ENCODE data around the gene GPR82. TPM values are rescaled to one million over a fixed set of nuclear protein-coding genes. Genes with fewer than 3 reads are reported as not detected.

Gene GPR82
- total RNA-seq, 1 experiment from 2014 or later = not detected

DNA sequence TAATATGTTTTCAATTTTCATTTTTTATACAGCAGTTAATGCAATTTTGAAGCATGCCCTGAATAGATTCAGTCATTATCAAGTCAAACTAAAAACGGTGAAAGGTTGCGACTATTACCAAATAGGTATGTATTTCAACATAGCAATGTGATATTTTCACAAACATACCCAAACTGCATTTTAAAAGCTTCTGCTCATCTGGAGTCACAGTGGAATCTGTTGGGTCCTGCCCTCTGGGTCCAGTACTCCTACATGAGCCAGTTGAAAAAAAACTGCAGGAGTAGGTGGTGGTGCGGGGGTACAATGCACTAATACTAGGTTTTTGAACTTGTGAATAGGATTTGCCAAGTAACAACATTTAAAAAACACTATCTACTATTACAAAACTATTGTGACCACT lies 34.3 kb upstream of the GPR82 start:
- Mint-ChIP-seq H3K27ac (ENCODE audit: low read depth, unreplicated experiment) (no peak overlapping the region), H3K9me3 (ENCODE audit: unreplicated experiment) (no peaks in the 10 kb centered on the region), H3K4me3 (ENCODE audit: unreplicated experiment) (no peak overlapping the region), H3K4me1 (ENCODE audit: insufficient read depth, unreplicated experiment) (no peaks in the 10 kb centered on the region), H3K27me3 (ENCODE audit: insufficient read depth, unreplicated experiment) (peaks cover 58% of the 10 kb centered on the region), H3K36me3 (ENCODE audit: insufficient read depth, unreplicated experiment) (no peaks in the 10 kb centered on the region)
- intact Hi-C loops (cut with micrococcal nuclease) = no loop called here
- TF ChIP-seq CTCF (IDR thresholded peaks at IDR 0.05; ENCODE audit: unreplicated experiment) = no peak
- ChIA-PET POLR2A (no interaction called here), CTCF (no interaction called here)
- DNase-seq (ENCODE audit: unreplicated experiment) = no peak
- no TSS peak for BruUV-seq (replicated peaks)

- Mint-ChIP-seq H3K27ac (ENCODE audit: low read depth, unreplicated experiment) (no peak overlapping the region), H3K27me3 (ENCODE audit: insufficient read depth, unreplicated experiment) (peaks cover 34% of the 10 kb centered on the region), H3K4me1 (ENCODE audit: insufficient read depth, unreplicated experiment) (no peaks in the 10 kb centered on the region), H3K9me3 (ENCODE audit: unreplicated experiment) (no peaks in the 10 kb centered on the region), H3K4me3 (ENCODE audit: unreplicated experiment) (no peak overlapping the region), H3K36me3 (ENCODE audit: insufficient read depth, unreplicated experiment) (no peaks in the 10 kb centered on the region)
- BruUV-seq (replicated peaks) = no TSS peak
- ChIA-PET POLR2A (interaction anchor here (0.7 kb wide), 1 partner anchor 10 kb away, joined by 3 read pairs; no protein-coding TSS in a partner anchor), CTCF (interaction anchor here (0.7 kb wide), 1 partner anchor 423 kb away, joined by 3 read pairs; no protein-coding TSS in a partner anchor)
- TF ChIP-seq CTCF (IDR thresholded peaks at IDR 0.05; ENCODE audit: unreplicated experiment) = no peak
- intact Hi-C loops (cut with micrococcal nuclease) = no loop called here
- no peak for DNase-seq (ENCODE audit: unreplicated experiment)
Observed at GRCh38 chrX:41692162-41692749, 31.7 kb upstream of the GPR82 start.

DNA sequence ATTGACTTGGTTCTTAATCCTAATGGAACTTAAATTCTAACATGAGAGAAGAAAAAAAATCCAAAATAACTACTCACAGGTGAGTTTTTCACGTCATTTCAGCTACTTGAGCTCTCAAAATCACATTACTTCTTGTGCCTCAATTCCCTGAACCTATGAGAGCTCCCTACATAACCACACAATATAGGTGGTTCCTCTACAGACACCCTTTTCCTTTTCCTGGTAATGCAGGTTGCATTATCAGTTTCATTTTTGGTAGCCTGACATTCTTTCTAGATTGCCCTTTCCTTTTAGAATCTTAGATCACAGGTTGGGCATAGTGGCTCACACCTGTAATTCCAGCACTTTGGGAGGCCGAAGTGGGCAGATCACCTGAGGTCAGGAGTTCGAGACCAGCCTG lies 31.0 kb upstream of the GPR82 start:
- POLR2A ChIA-PET = interaction anchor here (0.6 to 0.7 kb wide), 2 partner anchors 11 to 324 kb away, joined by 3 to 4 read pairs; no protein-coding TSS in a partner anchor
- no peaks in the 10 kb centered on the region for H3K4me1 Mint-ChIP-seq (ENCODE audit: insufficient read depth, unreplicated experiment)
- CTCF ChIA-PET = no interaction called here
- H3K36me3 Mint-ChIP-seq (ENCODE audit: insufficient read depth, unreplicated experiment) = no peaks in the 10 kb centered on the region
- no peak for TF ChIP-seq CTCF (IDR thresholded peaks at IDR 0.05; ENCODE audit: unreplicated experiment)
- peaks cover 28% of the 10 kb centered on the region for H3K27me3 Mint-ChIP-seq (ENCODE audit: insufficient read depth, unreplicated experiment)
- no peaks in the 10 kb centered on the region for H3K9me3 Mint-ChIP-seq (ENCODE audit: unreplicated experiment)
- no peak overlapping the region for H3K27ac Mint-ChIP-seq (ENCODE audit: low read depth, unreplicated experiment)
- intact Hi-C loops (cut with micrococcal nuclease) = no loop called here
- no TSS peak for BruUV-seq (replicated peaks)
- no peak for DNase-seq (ENCODE audit: unreplicated experiment)
- H3K4me3 Mint-ChIP-seq (ENCODE audit: unreplicated experiment) = no peak overlapping the region

DNA sequence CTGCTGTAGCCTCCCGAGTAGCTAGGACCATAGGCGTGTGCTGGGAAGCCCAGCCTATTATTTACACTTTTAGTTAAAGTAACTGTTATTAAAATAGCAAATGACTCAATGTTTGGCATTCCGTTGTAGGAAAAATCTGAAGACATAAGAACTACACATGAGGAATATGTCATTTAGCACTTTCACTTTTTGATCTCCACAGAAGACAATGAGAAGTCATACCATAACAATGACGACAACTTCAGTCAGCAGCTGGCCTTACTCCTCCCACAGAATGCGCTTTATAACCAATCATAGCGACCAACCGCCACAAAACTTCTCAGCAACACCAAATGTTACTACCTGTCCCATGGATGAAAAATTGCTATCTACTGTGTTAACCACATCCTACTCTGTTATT lies 28.6 kb upstream of the GPR82 start:
- POLR2A ChIA-PET = no interaction called here
- TF ChIP-seq CTCF (IDR thresholded peaks at IDR 0.05; ENCODE audit: unreplicated experiment) = no peak

More for the DNA sequence above, 28.6 kb upstream of the GPR82 start:
- DNase-seq (ENCODE audit: unreplicated experiment) = no peak
- no peaks in the 10 kb centered on the region for H3K9me3 Mint-ChIP-seq (ENCODE audit: unreplicated experiment)
- peaks cover 28% of the 10 kb centered on the region for H3K27me3 Mint-ChIP-seq (ENCODE audit: insufficient read depth, unreplicated experiment)
- intact Hi-C loops (cut with micrococcal nuclease) = no loop called here
- no peaks in the 10 kb centered on the region for H3K4me1 Mint-ChIP-seq (ENCODE audit: insufficient read depth, unreplicated experiment)
- H3K4me3 Mint-ChIP-seq (ENCODE audit: unreplicated experiment) = no peak overlapping the region
- H3K36me3 Mint-ChIP-seq (ENCODE audit: insufficient read depth, unreplicated experiment) = no peaks in the 10 kb centered on the region
- BruUV-seq (replicated peaks) = no TSS peak
- no peak overlapping the region for H3K27ac Mint-ChIP-seq (ENCODE audit: low read depth, unreplicated experiment)
- CTCF ChIA-PET = interaction anchor here (0.5 kb wide), 1 partner anchor 688 kb away, joined by 3 read pairs; no protein-coding TSS in a partner anchor

Measured in MCF 10A (cell line).